Measurements from ENCODE around the gene SCD5. TPM values are rescaled to one million over a fixed set of nuclear protein-coding genes. Genes with fewer than 3 reads are reported as not detected.

Gene SCD5
- total and polyA plus RNA-seq, 9 of the 15 experiments (the other 6 are each of a cell fraction or from before 2014, with no cell fraction given) = 0.01 to 0.20 (median 0.03) TPM; not detected in 5

DNA sequence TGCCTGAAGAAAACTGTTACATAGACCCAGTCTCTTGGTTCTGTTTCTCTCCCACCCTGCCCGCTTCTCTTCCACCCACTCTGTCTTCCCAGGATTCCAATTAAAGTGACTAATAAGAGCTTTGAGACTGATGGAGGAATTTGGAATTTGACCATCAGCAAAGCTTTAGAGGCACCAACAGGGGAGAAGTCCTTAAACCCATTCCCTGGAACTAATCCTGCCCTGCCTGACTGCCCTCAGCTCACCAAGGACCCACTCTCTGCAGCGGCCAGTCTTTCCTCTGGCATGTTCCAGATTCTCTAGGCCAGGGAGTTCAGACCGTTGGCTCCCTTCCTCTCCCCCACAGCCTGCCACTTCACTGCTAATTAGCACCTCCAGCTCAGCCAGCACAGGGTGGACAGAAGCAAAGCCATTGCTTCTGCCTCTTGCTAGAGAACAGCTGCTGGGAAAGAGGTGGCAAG lies 23.9 kb downstream of the SCD5 start:
- intact Hi-C loops (cut with micrococcal nuclease) = no loop called here
- Histone ChIP-seq H3K9ac (ENCODE audit: insufficient read depth in 1 of 2, low read depth in 2 of 2, low read length in 2 of 2) (no peak overlapping the region), H3K9me1 (ENCODE audit: control insufficient read depth, insufficient read depth, low read length) (no peaks in the 10 kb centered on the region), H3K9me3 (replicated peaks; ENCODE audit: control insufficient read depth, insufficient read depth, low read depth, low read length) (no peaks in the 10 kb centered on the region), H3K4me2 (ENCODE audit: insufficient read depth, low read length) (no peak overlapping the region), H3K4me1 (replicated peaks in 1 of 2; ENCODE audit: control insufficient read depth in 2 of 2, insufficient read depth in 2 of 2, low read length in 2 of 2) (no peaks in the 10 kb centered on the region), H3K4me3 (no peak overlapping the region), H3K36me3 (ENCODE audit: control insufficient read depth, insufficient read depth, low read length) (no peaks in the 10 kb centered on the region), H3K27ac (ENCODE audit: extremely low read depth, low read depth, low read length) (no peak overlapping the region), H3K27me3 (ENCODE audit: control insufficient read depth in 2 of 2, insufficient read depth in 2 of 2, low read length in 2 of 2) (peaks cover 7 to 12% of the 10 kb centered on the region in 2 experiments; a peak in 3 of 5 replicates), H4K20me1 (replicated peaks; ENCODE audit: control insufficient read depth, insufficient read depth, low read length) (peaks cover 5% of the 10 kb centered on the region; the same call in 1 of the 2 replicates), H2AFZ (ENCODE audit: low read depth, low read length) (no peak overlapping the region), H3K79me2 (ENCODE audit: control insufficient read depth, insufficient read depth, low read length) (no peaks in the 10 kb centered on the region)
- no peak for ATAC-seq
- WGBS (ENCODE audit: insufficient coverage, low coverage, missing lambda C conversion rate) = 0% methylated on average over 2 of the region's 3 CpGs
- ChIA-PET CTCF (ENCODE audit: low intra/inter-chr PET ratio) (no interaction called here), POLR2A (interaction anchor here (1.5 kb wide), 1 partner anchor 10 kb away, joined by 4 read pairs; no protein-coding TSS in a partner anchor)
- FAIRE-seq = no peak
- BruUV-seq (replicated peaks) = no TSS peak
- in situ Hi-C loops (cut with MboI) = no loop called here
- DNase-seq (ENCODE audit: extremely low read depth in 1 of 4, low spot score in 3 of 4) = no peak
- TF ChIP-seq, protein P1, sequence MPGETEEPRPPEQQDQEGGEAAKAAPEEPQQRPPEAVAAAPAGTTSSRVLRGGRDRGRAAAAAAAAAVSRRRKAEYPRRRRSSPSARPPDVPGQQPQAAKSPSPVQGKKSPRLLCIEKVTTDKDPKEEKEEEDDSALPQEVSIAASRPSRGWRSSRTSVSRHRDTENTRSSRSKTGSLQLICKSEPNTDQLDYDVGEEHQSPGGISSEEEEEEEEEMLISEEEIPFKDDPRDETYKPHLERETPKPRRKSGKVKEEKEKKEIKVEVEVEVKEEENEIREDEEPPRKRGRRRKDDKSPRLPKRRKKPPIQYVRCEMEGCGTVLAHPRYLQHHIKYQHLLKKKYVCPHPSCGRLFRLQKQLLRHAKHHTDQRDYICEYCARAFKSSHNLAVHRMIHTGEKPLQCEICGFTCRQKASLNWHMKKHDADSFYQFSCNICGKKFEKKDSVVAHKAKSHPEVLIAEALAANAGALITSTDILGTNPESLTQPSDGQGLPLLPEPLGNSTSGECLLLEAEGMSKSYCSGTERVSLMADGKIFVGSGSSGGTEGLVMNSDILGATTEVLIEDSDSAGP (CRISPR knock-in tag; IDR thresholded peaks at IDR 0.05) = no peak
- no peak for TF ChIP-seq FOXA3 (CRISPR knock-in tag; conservative IDR thresholded peaks at IDR 0.05 in 1 of 2, IDR thresholded peaks at IDR 0.05 in 1 of 2)
- no peak for TF ChIP-seq NR2C1 (IDR thresholded peaks at IDR 0.05)
- no peak for TF ChIP-seq NR2C1 (tag; IDR thresholded peaks at IDR 0.05)
- no peak for TF ChIP-seq SMAD2 (IDR thresholded peaks at IDR 0.05; ENCODE audit: low read depth, low read length)
- TF ChIP-seq ZNF785 (CRISPR knock-in tag; IDR thresholded peaks at IDR 0.05) = no peak
- no peak for TF ChIP-seq ETS2 (tag; IDR thresholded peaks at IDR 0.05; ENCODE audit: borderline replicate concordance, poor library complexity, severe bottlenecking)
- no peak for TF ChIP-seq ZKSCAN8 (CRISPR knock-in tag; IDR thresholded peaks at IDR 0.05)
- TF ChIP-seq, protein P2, sequence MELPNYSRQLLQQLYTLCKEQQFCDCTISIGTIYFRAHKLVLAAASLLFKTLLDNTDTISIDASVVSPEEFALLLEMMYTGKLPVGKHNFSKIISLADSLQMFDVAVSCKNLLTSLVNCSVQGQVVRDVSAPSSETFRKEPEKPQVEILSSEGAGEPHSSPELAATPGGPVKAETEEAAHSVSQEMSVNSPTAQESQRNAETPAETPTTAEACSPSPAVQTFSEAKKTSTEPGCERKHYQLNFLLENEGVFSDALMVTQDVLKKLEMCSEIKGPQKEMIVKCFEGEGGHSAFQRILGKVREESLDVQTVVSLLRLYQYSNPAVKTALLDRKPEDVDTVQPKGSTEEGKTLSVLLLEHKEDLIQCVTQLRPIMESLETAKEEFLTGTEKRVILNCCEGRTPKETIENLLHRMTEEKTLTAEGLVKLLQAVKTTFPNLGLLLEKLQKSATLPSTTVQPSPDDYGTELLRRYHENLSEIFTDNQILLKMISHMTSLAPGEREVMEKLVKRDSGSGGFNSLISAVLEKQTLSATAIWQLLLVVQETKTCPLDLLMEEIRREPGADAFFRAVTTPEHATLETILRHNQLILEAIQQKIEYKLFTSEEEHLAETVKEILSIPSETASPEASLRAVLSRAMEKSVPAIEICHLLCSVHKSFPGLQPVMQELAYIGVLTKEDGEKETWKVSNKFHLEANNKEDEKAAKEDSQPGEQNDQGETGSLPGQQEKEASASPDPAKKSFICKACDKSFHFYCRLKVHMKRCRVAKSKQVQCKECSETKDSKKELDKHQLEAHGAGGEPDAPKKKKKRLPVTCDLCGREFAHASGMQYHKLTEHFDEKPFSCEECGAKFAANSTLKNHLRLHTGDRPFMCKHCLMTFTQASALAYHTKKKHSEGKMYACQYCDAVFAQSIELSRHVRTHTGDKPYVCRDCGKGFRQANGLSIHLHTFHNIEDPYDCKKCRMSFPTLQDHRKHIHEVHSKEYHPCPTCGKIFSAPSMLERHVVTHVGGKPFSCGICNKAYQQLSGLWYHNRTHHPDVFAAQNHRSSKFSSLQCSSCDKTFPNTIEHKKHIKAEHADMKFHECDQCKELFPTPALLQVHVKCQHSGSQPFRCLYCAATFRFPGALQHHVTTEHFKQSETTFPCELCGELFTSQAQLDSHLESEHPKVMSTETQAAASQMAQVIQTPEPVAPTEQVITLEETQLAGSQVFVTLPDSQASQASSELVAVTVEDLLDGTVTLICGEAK (IDR thresholded peaks at IDR 0.05) = no peak
- TF ChIP-seq, protein P2 (CRISPR knock-in tag; IDR thresholded peaks at IDR 0.05) = no peak
- TF ChIP-seq ZNF184 (CRISPR knock-in tag; IDR thresholded peaks at IDR 0.05) = no peak
- TF ChIP-seq TRIM24 (IDR thresholded peaks at IDR 0.05) = no peak
- no peak for TF ChIP-seq HNRNPL (IDR thresholded peaks at IDR 0.05; ENCODE audit: low read depth, low read length)
- no peak for TF ChIP-seq ZNF3 (CRISPR knock-in tag; IDR thresholded peaks at IDR 0.05)
